GM12801 (cell line): ENCODE measurements around the gene SOD2.

Source experiments
- CTCF ChIP-seq: IDR thresholded peaks from one replicate; pipeline ENCODE4 v1.5.1; 2011; ENCODE audit warnings: control low read depth; ENCODE audit not compliant: insufficient read length; ENCODE audit errors: extremely low read depth

The SOD2 gene

GRCh38 chr6:159645640-159646039, 47.4 kb downstream of the SOD2 start:
- no peak for TF ChIP-seq CTCF
